ENCODE measurements around the gene MARS2. TPM values are rescaled to one million over a fixed set of nuclear protein-coding genes. Genes with fewer than 3 reads are reported as not detected.

Gene MARS2
- 14.4 TPM for total RNA-seq (2021; ENCODE audit: unreplicated experiment)
- 5.0 and 6.1 TPM in 2 replicates for polyA plus RNA-seq (2012)
- percentile 85 among the genes with signal in this experiment for Bru-seq, nascent RNA
- percentile 72 among the genes with signal in this experiment for BruChase-seq, experiment 1, labeled RNA remaining after a 6-hour chase
- BruChase-seq, experiment 2, labeled RNA remaining after a 2-hour chase, result percentile 97 among the genes with signal in this experiment
- long read RNA-seq, transcript MARS2-201 (1 exons, 3,019 nt), result major isoform, 35 of 35 reads
- long read RNA-seq, partial matches to known transcripts, result 0 of 35 reads
- long read RNA-seq, other reads (novel, unspliced or antisense), result 0 of 35 reads

- POLR2A ChIA-PET, result interaction anchor here (0.6 to 1.2 kb wide), 5 partner anchors 9 to 294 kb away, joined by 3 to 4 read pairs (median 4); partner anchors contain the start of genes HSPD1 and HSPE1
- peaks cover 11 to 19% of the 10 kb centered on the region in 2 experiments; a peak in 3 of 4 replicates for H3K4me1 ChIP-seq (ENCODE audit: control insufficient read depth in 1 of 2, insufficient read depth in 2 of 2, low read length in 2 of 2)
- peaks cover 0 to 7% of the 10 kb centered on the region in 2 experiments; a peak in 1 of 4 replicates for H3K36me3 ChIP-seq (ENCODE audit: control insufficient read depth in 1 of 2, insufficient read depth in 2 of 2, low read length in 2 of 2)
- RAD21 ChIA-PET (ENCODE audit: low non-redundant PET in 1 of 2, low total read pairs in 2 of 2, uncharacterized antibody in 2 of 2, unreplicated experiment in 2 of 2), result no interaction called here
- H3K27me3 ChIP-seq (ENCODE audit: insufficient read depth, low read length), result no peaks in the 10 kb centered on the region
- peak within 1 kb of the TSS; percentile 78 to 89 for H3K4me3 ChIP-seq (replicated peaks in 1 of 2; ENCODE audit: low read depth in 1 of 2, low read length in 2 of 2)
- H2AFZ ChIP-seq (ENCODE audit: low read depth, low read length, poor library complexity, severe bottlenecking), result peak within 1 kb of the TSS; percentile 90
- H3K9ac ChIP-seq (ENCODE audit: low read length), result peak within 1 kb of the TSS; percentile 84
- TSS peak; percentile 50 for BruUV-seq (replicated peaks)
- TF ChIP-seq TCF7L2 (IDR thresholded peaks at IDR 0.05; ENCODE audit: borderline replicate concordance, extremely low read depth, insufficient read depth, insufficient read length) (peak; percentile 23), CBX3 (IDR thresholded peaks at IDR 0.05; ENCODE audit: low read depth) (no peak), EZH2 (IDR thresholded peaks at IDR 0.05) (no peak), POLR2AphosphoS5 (IDR thresholded peaks at IDR 0.05; ENCODE audit: low read depth, low read length) (peak; percentile 94), MAX (IDR thresholded peaks at IDR 0.05) (peak; percentile 97), ZFX (IDR thresholded peaks at IDR 0.05) (peak; percentile 50; the same call in 1 of the 2 replicates), YY1 (IDR thresholded peaks at IDR 0.05; ENCODE audit: extremely low read depth, insufficient replicate concordance, low read depth, low read length) (peak; percentile 85), RAD21 (IDR thresholded peaks at IDR 0.05; ENCODE audit: low read depth) (no peak), SP1 (IDR thresholded peaks at IDR 0.05; ENCODE audit: low read depth) (0 out of 2 replicates have a peak, but pooled peaks have one; percentile 5), SRF (IDR thresholded peaks at IDR 0.05; ENCODE audit: low read depth) (no peak), ZBTB33 (IDR thresholded peaks at IDR 0.05; ENCODE audit: extremely low read depth, insufficient replicate concordance, low read length) (no peak), FOSL1 (IDR thresholded peaks at IDR 0.05; ENCODE audit: low read depth) (no peak), POLR2A (IDR thresholded peaks at IDR 0.05; ENCODE audit: borderline replicate concordance, extremely low read depth, insufficient read depth, insufficient read length) (peak; percentile 92), SIN3A (IDR thresholded peaks at IDR 0.05; ENCODE audit: low read depth) (peak; percentile 99)
- peak; percentile 77 for DNase-seq (ENCODE audit: low read depth, low spot score)
- H3K79me2 ChIP-seq (ENCODE audit: insufficient read depth, low read length), result peaks cover 49% of the 10 kb centered on the region
- CTCF ChIA-PET, result interaction anchor here (1.5 kb wide), 1 partner anchor 74 kb away, joined by 3 read pairs; no protein-coding TSS in a partner anchor
- H3K9me3 ChIP-seq (ENCODE audit: control insufficient read depth in 1 of 2, insufficient read depth in 1 of 2, low read depth in 1 of 2, low read length in 2 of 2), result no peaks in the 10 kb centered on the region
- intact Hi-C loops (cut with micrococcal nuclease), result loop anchor here (10.0 kb wide), 2 partner anchors 201 to 589 kb away; partner anchors contain the start of gene HSPE1
- peak; percentile 87 for ATAC-seq
- peaks cover 14% of the 10 kb centered on the region; the same call in 1 of the 2 replicates for H4K20me1 ChIP-seq (ENCODE audit: insufficient read depth)
- peak within 1 kb of the TSS; percentile 66 for H3K27ac ChIP-seq (ENCODE audit: low read depth, low read length)
- H3K9me2 ChIP-seq (ENCODE audit: insufficient read depth), result no peaks in the 10 kb centered on the region
- peak within 1 kb of the TSS; percentile 85 for H3K4me2 ChIP-seq (ENCODE audit: low read length)
These were observed at the start of gene MARS2 for GRCh38 chr2:197705121-197705911. MARS2 (plus strand) TSS chr2:197705369; CDS start chr2:197705406, 37 bp downstream.
